IPS-NIHi7 (cell line): ENCODE data around the gene ACP3.
A peak's percentile ranks its signal among the peaks of the same experiment; 100 is the strongest.
"Not testable (repeated sequence)": the region's sequence is repeated elsewhere in the genome, so short reads cannot be mapped to it uniquely, and the experiment has no call there.

Experiments
- DNase-seq: peaks from one replicate; pipeline ENCODE4 v3.0.0; 2012; ENCODE audit warnings: mixed read lengths; ENCODE audit errors: extremely low spot score

The ACP3 gene, protein sequence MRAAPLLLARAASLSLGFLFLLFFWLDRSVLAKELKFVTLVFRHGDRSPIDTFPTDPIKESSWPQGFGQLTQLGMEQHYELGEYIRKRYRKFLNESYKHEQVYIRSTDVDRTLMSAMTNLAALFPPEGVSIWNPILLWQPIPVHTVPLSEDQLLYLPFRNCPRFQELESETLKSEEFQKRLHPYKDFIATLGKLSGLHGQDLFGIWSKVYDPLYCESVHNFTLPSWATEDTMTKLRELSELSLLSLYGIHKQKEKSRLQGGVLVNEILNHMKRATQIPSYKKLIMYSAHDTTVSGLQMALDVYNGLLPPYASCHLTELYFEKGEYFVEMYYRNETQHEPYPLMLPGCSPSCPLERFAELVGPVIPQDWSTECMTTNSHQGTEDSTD

DNA sequence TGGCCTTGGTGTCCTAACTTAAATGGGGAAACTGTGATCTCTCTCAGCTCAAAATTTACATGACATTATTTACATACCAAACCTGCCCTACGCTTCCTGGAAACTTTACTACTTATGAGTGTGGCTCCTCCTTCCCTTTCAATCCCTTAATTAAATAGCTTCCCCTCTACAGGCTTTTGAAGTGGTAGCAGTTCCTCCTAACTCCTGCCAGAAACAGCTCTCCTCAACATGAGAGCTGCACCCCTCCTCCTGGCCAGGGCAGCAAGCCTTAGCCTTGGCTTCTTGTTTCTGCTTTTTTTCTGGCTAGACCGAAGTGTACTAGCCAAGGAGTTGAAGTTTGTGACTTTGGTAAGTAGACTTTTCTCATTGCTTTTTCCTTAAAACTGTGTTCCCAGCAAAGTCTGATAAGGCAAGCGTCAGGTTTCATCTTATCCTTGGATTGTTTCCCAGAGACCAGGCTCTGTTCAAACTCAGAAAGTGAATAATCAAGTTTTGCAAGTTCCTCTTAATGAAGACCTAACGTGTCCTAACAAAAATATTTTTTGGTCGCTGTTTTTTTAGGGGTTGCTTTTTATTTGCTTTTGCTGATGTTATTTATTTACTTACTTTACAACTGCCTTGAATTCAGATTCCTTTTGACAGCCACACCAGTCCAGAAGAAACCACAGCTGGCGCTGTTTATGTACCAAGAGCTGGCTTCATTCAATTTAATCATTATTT, at the start of gene ACP3:
Gene ACP3 (plus strand): TSS at position 179 of the 720 bp plus-strand sequence. CDS start 50 bp downstream, at position 229.
- DNase-seq = peak; percentile 58

DNA sequence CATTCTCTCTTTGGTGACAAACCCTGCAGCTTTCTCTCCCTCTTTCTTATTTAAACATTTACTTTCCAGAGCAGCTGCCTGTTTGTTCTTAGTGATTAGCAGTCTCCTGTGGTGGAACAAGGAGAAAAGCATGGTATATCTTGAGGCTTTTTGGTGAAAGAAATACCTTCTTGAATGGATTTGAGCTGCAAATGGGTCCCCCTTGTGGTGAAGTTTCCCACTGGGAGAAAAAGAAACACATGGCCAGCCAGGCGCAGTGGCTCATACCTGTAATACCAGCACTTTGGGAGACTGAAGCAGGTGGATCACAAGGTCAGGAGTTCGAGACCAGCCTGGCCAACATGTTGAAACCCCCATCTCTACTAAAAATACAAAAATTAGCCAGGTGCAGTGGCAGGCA, 48.3 kb upstream of the ACP3 start:
- no peak for DNase-seq

DNA sequence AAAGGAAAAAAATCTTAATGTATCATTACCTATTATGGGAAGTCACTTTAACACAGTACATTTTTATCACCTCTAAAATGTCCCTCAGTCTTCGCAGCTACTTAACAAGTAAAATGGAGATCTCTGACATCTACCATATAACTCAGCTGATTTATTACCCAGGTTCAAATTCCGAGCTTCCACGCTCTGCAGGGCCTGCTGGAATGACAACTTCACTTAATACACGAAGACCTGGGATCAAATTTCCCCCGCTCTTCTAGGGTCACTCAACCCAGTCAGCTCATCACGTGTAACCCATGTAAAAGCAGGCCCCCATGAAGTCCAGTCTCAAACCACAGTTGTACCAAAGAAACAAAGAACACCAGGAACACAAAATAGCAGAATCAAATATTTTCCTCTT, 44.2 kb upstream of the ACP3 start:
- DNase-seq = no peak

DNA sequence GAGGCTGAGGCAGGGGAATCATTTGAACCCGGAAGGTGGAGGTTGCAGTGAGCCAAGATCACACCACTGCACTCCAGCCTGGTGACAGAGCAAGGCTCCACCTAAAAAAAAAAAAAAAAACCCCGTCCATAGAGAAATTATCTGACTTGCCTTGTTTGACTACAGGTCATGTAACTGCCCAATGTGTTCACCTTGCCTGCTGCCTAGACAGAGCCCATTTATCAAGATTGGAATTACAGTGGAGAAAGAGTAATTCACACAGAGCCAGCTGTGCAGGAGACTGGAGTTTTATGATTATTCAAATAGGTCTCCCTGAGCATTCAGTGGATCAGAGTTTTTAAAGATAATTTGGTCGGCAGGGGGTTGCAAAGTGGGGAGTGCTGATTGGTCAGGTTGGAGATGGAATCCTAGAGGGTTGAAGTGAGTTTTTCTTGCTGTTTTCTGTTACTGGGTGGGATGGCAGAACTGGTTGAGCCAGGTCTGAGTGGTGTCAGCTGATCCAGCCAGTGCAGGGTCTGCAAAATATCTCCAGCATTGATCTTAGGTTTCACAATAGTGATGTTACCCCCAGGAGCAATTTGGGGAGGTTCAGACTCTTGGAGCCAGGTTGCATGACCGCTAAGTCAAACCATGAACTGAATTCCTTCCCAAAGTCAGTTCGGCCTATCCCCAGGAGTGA, 40.8 kb upstream of the ACP3 start:
- DNase-seq = no peak

DNA sequence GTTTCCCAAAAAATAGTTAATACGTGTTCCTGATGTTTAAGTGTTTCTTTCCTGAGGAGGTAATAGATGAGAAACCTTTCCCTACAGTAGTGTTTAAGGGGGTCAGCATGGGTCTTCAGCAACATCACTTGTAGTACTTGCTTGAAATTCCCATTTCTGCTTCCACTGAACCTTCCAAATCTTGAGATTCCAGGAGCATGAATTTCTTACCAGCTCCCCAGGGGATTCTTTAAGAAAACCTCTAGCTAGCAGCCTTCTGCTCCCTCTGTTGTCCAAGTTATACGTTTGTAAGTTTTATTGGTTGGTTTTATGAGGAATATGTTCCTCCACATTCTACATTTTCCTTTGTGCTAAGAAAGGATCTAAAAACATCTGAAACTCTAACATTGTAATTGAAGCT, 38.2 kb upstream of the ACP3 start:
- DNase-seq = no peak

DNA sequence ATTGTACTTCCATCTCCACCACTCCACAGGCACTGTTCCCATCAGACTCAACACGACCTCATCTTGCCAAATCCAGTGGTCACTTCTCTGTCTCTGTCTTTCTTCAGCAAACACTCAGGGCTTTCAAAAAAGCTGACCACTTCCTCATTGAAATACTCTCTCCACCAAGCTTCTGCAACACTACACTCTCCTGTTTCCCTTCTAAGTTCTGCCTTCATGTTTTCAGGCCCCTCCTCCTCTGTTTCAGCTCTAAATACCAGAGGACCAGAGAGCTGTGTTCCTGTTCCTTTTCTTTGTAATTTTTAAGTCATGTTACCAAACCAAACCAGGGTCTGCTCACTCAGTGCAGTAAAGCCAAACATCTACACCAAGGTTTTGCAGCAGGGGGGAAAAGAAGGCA, 33.8 kb upstream of the ACP3 start:
- DNase-seq = peak; percentile 28

DNA sequence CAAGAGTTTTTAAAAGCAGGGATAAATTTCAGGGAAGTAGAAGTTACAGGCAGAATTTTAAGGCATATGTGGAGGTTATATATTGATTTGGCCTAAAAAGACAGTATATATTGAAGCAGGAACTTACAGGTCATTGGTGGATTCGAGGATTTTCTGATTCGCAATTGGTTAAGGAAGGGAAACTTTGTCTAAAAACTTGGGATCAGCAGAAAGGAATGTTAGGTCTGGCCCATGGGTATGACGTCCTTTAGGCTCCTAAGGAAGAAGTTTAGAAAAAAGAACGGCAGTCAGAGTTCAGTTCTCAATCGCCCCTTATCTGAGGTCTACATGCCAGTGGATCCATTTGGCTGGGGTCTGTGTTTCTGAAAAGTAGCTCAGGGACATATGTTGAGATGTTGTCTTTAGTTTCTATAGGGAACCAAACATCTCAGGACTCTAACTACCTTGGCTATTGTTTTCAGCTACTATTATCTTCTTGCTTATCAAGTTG, 33.2 kb upstream of the ACP3 start:
- no peak for DNase-seq

DNA sequence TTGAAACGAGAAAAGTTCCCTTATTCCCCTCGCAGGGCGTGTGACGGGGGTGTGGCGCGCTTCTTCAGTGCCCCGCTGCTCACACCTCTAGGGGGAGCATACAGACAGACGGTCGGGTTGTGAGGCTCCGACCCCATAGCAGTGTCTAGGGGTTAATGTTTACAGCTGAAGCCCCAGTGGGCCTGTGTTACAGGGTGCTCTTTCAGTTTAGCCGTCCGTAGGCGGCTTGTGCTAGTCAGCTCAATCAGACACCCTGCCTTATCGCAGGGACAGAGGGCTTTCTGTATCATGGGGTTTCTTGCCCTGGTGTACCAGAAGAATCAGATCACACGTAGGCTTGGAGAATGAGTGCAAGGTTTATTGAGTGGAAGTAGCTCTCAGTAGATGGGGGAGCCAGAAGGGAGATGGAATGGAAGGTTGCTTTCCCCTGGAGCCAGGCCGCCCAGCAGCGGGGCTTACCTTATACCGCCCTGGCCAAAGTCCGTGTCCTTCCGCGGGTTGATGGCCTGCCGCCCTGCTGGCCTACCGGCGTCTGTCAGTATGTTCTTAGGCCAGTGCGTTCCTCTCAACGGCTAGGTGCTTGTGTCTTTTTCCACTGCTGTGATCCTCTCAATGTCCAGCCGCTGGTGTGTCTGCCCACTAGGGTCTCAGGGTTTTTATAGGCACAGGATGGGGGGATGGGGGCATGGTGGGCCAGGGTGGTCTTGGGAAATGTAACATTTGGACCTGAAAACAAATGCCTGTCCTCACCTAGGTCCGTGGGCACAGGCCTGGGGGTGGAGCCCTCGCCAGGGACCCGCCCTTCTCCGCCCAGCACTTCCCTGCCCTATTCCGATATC, 32.2 kb upstream of the ACP3 start:
- no peak for DNase-seq

DNA sequence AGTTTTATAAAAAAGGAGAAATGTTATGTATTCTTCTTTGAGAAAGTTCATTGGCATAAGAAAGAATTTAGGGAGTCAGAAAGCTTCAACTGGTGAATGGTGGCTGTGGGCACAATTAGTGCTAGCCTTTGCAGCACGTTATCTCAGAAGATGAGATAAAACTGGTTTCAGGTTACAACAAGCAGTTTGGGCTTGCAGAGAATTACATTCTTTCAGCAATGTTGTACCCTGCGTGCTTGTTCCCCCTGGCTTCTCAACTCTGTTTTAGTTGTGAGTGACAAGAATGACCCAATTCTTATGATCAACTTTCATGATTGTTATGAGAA, 31.6 kb upstream of the ACP3 start:
- no peak for DNase-seq

DNA sequence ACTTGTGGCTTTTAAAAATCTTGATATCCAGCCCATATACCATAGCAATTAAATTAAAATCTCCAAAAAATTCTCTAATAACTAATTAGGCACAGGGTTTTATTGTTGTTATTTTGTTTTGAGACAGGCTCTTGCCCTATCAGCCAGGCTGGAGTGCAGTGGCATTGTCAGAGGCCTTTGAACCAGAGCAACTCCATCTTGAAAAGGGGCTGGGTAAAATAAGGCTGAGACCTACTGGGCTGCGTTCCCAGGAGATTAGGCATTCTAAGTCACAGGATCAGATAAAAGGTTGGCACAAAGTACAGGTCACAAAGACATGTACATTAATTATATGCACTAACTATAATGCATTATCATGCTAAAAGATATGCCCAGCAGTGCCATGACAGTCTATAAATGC, 31.2 kb upstream of the ACP3 start:
- DNase-seq = no peak

DNA sequence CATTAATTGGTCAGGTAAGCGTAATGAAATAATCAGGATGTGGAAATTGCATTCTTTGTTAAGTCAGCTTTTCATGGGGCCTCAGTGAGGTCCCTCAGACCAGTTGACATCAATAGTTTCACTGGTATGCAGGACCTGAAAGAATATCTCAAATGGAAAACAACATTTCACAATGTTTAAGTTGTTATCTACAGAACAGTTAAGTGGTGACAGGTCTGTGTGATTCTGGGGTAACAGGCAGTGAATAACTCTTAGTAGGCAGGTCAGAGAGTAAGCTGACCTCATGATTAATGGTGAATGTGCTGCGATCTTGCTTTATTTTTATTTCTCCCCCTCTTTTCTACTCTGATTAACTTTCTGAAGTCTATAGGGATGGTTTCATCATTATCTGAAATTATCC, 28.9 kb upstream of the ACP3 start:
- no peak for DNase-seq

DNA sequence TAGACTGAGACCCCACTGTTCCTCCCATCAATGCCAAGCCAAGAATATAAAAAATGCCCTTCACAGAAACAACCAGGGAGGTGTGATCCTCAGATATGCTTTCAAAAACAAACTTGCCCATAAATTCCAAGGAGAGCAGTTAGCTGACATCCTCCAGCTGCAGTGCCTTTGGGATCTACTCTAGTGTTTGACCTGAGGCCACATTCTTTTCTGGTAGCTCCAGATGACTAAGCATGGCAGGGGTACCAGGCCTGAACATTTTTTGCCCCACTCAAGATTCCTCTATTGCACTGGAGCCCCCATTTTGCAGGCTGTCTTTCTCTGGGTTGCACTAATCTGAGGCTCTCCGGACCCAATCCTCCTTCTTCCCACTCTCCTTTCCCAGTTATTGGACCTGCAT, 27.9 kb upstream of the ACP3 start:
- DNase-seq = no peak

DNA sequence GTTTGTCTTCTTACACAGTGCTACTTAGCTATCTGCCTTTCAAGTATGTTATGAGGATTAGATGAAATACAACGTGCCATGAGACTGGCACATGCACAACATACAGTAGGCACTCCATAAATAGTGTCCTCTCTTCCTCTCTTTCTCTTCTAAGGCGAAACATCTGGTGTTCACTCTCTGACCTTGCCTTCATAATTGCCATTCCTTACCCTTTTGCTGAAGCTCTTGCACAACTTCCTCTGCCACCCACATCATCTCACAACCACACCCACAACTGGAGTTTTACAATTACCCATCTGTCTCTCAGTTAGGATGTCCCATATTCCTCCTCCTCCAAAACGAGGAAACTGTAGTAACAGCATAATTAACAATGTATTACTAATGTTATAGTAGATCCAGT, 26.4 kb upstream of the ACP3 start:
- DNase-seq = no peak

DNA sequence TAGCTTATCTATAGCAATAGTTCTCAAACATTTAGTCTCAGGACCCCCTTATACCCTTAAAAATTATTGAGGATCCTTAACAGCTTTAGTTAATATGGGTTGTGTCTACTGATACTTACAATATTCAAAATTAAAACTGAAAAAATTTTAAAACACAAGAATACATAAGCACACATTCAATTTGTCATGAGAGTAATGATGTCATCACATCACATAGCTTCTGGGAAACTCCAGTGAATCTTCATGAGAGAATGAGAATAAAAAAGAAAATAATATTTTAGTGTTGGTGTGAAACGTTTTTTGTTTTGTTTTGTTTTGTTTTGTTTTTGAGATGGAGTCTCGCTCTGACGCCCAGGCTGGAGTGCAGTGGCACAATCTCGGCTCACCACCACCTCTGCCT, 25.2 kb upstream of the ACP3 start:
- no peak for DNase-seq

DNA sequence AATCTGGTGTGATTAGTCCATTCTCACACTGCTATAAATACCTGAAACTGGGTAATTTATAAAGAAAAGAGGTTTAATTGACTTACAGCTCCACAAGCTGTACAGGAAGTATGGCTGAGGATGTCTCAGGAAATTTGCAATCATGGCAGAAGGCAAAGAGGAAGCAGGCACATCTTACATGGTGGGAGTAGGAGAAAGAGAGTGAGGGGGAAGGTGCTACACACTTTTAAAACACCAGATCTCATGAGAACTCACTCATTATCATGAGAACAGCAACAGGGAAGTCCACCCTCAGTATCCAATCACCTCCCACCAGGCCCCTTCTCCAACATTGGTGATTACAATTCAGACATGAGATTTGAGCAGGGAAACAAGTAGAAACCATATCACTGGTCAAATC, 24.0 kb upstream of the ACP3 start:
- DNase-seq = no peak

DNA sequence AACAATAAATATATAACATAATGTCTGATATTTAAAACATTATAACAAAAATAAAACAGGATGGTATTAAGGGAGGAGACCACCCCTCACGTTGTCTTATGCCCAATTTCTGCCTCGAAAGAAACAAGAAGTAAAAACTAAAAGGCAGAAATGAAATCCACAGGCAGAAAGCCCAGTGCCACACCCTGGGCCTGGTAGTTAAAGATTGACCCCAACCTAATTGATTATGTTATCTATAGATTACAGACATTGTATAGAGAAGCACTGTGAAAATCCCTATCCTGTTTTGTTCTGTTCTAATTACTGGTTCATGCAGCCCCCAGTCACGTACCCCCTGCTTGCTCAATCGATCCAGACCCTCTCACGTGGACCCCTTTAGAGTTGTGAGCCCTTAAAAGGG, 22.3 kb upstream of the ACP3 start:
- no peak for DNase-seq

DNA sequence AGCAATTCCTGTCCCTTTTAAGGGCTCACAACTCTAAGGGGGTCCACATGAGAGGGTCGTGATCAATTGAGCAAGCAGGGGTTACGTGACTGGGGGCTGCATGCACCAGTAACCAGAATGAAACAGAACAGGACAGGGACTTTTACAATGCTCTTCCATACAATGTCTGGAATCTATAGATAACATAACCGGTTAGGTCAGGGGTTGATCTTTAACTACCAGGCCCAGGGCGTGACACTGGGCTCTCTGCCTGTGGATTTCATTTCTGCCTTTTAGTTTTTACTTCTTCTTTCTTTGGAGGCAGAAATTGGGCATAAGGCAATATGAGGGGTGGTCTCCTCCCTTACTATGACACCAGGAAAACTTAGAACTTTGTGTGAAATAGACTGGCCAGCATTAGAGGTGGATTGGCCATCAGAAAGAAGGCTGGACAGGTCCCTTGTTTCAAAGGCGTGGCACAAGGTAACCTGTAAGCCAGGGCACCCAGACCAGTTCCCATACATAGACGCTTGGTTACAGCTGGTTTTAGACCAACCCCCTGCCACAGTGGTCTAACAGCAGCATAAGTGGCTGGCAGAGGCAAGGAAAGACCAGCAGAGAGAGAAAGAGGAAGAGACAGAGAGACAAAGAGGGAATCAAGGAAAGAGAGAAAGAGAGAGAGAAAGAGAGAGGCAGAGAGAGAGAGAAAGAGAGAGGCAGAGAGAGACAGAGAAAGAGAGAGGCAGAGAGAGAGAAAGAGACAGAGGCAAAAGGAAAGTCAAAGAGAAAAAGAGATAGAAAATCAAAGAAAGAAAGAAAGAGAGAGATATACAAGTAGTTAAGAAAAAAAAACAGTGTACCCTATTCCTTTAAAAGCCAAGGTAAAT, 13.6 kb upstream of the ACP3 start:
- DNase-seq = not testable (repeated sequence)

DNA sequence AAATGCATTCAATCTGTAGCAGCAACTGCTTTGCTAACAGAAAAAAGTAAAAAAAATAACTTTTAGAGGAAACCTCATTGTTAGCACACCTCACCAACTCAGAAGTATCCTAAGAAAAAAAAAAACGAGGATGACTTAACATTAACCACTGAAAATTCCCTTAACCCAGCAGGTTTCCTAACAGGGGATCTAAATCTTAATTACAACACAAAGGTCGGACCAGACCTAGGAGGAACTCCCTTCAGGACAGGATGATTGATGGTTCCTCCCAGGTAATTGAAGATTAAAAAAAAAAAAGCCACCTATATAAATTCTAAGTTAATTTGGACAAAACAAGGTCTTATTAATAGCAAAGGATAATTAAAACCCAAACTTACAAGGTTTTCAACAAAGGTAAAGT, 12.9 kb upstream of the ACP3 start:
- not testable (repeated sequence) for DNase-seq

DNA sequence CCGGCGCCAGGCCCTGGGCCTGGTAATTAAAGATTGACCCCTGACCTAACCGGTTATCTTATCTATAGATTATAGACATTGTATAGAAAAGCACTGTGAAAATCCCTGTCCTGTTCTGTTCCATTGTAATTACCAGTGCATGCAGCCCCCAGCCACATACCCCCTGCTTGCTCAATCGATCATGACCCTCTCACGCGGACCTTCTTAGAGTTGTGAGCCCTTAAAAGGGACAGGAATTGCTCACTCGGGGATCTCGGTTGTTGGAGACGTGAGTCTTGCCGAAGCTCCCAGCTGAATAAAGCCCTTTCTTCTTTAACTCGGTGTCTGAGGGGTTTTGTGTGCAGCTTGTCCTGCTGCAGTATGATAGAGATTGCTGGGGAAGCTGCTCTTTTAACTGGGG, 7.2 kb upstream of the ACP3 start:
- not testable (repeated sequence) for DNase-seq

DNA sequence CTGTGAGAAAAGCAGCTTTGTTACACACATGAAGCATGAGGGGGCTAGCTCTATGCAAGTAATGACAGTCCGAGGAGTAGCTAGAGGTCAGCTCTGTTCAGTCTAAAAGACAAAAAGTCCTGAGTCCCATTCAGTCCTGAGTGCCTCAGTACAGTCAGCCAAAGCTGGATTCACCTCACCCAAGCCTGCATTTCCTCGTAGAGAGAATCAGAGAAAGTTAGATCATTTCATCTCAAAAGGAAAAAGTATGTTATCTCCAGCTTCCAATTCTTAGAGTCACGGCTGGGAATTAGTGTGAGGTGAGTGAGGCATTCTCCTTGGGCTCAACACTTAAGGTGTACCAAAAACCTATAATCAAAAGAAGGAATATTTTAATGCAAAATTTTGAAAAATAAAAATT, 5.9 kb upstream of the ACP3 start:
- DNase-seq = no peak

DNA sequence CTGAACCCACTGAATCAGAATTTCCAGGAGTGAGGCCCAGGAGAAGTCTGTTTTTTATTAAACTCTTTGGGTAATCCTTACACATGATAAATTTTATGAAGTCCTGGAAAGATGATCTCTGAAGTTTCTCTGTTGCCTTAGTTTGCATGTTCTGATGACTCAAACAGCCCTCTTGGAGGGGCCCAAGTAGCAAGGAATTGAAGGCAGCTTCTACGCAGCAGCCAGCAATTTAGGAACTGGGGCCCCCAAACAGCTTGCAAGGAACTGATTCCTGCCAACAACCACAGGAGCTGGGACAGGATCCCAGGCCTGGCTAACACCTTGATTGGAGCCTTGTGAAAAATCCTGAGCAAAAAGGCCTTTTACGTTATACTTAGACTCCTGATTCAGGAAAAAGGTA, 5.4 kb upstream of the ACP3 start:
- peak; percentile 26 for DNase-seq
